AG08395 (cell line): ENCODE results near the gene BNC1.
"Not testable (repeated sequence)": the region's sequence is repeated elsewhere in the genome, so short reads cannot be mapped to it uniquely, and the experiment has no call there.

ENCODE experiments used
- DNase-seq: peaks from one replicate; pipeline ENCODE4 v3.0.0; 2012; ENCODE audit warnings: mixed read lengths, low spot score

The BNC1 gene

GRCh38 chr15:83299462-83299861 lies 15.0 kb upstream of the BNC1 start:
- no peak for DNase-seq

DNA sequence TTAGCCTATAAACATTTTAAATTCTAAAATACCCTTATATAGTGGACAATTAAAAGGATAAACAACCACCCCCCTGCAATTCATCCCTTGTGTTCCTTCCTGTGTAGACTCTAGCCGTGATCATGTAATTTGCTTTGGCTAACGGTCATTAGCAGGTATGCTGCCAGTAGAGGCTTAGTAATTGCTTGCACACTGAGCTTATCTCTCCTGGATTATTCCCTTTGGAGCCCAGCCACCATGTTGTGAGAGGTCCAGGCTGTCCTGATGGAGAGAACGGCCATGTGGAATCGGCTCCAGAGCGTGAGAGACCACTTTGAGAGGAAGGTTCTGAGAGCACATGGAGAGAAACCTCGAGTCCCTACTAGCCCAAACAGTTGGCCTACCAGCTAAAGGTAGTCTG lies 11.0 kb upstream of the BNC1 start:
- no peak for DNase-seq

DNA sequence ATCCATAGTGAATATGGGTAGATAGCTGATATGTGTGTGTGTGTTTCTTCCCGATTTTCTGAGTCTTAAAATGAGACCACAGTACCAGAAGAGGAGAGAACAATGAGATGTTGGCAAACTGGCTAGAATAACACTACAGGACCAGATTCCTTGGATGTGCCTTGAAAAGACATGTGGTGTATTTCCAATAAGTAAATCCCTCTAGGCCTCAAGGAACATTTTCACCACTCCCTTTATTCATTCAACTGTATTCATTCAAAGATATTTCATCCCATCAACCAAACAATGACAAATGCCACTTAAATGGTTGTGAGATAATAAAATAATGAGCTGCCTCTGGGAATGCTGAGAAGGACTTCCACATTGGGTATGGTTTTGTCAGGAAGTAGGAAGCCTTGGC lies 8.7 kb upstream of the BNC1 start:
- DNase-seq, result no peak

GRCh38 chr15:83292317-83292716 lies 7.9 kb upstream of the BNC1 start:
- DNase-seq, result peak; percentile 47

- no peak for DNase-seq
These were observed 5.8 kb upstream of the BNC1 start for GRCh38 chr15:83290236-83290635.

DNA sequence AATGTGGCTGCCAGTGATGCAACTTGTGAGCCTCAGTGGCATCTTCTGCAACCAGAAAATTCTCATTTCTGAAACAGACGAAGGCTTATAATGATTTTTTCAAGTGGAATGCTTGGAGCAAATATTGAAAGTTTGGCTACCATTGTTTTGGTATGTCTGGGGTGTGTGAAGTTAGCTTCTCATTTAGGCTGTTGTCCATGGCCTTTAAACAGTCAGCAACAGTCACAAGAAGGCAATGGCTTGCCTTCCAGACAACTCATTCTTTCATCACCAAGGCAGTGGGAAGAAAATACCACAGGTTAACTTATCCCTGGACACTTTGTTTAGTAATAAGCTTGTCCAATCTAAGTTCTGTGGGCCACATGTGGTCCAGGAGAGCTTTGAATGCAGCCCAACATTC lies 4.7 kb upstream of the BNC1 start:
- DNase-seq, result peak; percentile 55

DNA sequence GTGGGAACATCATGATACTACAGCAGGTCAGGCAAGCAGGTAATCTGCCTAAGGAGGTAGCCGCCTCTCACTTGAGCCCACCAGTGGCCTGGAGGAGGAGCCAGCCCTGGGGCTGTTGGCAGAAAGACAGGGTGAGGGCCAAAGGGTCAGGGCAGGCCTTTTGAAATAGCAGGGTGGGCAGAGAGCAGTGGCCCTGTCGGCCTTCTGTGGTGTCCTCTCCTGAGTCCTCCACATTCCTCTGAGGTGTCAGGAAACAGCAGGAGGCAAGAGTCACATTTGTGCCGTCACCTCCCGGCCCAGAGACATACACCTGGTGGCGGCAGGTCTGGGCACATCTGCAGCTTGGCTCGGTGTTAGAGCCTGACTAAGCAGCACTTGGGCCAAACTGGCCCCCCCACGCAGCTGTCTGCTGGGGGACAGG lies 3.9 kb upstream of the BNC1 start:
- DNase-seq, result no peak

- DNase-seq, result peak; percentile 87
These were observed 3.1 kb upstream of the BNC1 start for GRCh38 chr15:83287541-83288027.

DNA sequence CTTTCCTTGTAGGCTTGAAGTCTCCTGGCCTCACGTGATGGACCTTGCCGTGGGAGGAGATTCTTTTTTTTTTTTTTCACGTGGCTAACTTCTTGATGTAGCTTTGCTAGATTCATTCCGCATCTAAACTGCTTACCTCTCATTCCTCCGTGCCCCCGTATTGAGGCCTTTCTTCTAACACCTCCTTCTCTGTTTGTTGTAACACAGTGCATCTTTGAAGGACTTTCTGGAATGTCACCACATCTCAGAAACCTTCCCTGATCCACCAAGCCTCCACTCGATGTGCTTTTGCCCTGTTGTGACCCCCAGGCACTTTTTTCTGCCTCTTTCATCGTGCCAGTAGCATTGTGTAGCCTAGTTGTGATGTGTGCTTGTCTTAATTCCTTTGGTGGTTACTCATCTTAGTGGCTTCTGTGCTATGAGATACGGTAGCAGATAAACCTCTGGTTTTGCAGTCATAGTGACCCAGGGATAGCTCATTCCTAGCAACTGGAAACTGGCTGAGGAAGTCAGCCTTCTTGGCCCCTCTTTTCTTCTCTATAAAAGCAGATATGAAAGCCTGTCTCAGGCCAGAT lies 1.6 kb upstream of the BNC1 start:
- DNase-seq, result peak; percentile 83

DNA sequence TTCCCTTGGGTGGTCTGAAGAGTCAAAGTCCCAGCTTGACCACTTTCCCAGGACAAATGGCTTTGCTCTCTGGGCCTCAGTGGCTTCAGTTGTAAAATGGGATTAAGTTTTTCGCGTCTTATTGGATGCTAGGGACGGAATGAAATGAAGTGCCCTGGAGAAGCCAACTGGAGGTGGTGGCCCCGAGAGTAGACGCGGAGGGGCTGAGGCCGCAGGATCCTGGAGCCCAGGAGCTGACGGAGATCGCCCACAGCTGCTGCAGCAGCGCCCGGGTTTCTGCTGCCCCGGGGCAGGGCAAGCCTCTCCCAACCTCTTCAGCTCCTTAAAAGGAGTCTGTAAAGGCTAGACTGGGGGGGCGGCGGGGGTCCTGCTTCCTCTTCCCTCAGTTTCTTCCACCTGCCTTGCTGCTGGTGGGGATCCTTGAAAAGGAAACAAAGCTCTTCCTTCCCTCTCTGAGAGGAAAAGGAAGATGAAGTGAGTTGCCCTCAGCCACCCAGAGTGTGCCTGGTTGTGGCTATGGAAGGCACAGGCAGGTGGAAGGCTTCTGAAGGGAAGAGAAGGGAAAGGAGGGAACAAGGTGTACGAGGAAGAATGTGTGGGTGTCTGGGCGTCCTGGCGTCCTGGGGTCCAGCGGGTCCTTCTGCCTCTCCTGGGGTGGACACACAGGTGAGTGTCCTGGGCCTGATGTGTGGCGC lies 967 bp upstream of the BNC1 start:
- no peak for DNase-seq

DNA sequence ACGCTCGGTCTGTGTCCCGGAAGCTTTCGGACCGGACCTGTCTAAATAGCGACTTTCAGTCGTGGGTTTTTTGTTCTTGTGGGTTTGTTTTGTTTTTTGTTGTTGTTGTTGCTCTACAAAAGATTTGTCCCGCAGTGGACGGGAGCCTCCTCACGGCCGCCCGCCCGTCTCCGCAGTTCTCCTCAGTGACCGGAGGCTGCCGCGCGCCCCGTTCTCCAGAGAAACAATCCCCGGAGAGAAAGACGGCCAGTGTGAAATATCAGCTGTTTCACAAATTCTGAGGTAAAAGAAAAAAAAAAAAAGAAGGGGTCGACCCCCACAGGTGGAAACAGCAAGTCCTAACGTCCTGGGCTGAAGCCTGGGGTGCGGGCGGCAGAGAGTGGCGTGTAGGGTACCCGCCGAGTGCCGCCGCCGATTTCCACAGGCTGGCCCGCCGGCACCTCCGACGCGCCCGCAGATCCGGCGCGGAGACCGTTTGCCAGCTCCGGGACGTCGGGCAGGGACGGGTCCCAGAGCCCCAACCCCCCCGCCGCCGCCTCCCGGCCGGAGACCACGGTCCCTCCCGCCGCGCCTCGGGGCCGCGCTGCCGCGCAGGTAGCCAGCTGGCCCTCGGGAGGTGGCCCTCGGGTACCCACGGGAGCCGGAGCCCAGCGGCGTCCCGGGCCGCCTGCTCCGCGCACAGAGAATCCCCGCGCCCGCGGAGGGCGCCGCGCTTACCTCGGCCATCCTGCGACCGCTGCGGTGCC lies 478 bp downstream of the BNC1 start:
- no peak for DNase-seq

- peak; percentile 38 for DNase-seq
These were observed 1.2 kb downstream of the BNC1 start for GRCh38 chr15:83283138-83283812.

DNA sequence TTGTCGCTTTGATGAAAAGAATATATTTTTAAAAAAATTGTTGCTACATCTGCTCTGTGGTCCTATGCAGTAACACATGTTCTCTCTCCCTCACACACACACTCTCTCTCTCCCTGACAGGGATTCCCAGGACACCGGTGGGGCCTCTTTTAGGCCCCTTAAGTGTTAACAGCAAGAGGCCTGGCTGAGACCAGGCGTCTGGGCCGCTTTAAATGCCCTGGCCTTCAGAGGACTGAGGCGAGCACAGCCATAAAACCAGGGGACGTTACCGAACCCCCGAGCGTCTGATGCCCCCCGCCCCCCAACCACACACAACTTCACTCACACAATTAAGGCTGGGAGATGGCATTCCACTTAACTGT lies 1.7 kb downstream of the BNC1 start:
- DNase-seq, result peak; percentile 42

GRCh38 chr15:83282141-83282540 lies 2.3 kb downstream of the BNC1 start:
- DNase-seq, result no peak

DNA sequence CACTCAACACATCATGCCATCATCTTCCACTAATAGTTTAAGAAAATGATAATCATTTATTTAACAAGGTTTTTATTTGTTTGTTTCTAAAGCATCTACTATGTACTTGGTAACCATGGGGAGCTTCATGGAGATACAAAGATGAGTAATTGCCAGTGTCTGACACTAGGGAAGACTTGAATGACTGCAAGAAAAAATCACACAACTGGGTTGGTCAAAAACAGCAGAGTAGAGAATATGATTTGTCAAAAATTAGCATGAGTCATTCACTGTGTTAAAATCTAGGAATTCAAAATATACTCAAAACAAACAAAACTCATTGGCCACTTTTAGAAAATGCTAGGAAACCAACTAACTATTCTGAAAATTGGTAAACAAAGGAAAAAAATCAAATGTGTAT lies 6.3 kb downstream of the BNC1 start:
- DNase-seq, result peak; percentile 62

- no peak for DNase-seq
These were observed 7.8 kb downstream of the BNC1 start for GRCh38 chr15:83276661-83277060.

DNA sequence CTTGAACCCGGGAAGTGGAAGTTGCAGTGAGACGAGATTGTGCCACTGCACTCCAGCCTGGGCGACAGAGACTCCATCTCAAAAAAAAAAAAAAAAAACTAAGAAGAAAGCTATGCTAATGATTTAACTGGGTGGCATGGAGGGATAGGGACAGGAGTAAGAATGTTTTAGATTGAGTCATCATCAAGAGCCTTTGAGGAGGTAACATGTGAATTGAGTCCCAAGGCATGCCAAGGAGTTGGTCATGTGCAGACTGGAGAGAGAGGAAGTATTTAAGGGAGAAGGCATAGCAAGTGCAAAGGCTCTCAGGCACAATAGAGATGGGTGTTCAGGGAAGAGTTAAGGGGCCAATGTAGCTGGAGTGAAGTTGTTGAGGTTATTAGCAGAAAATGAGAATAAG lies 9.1 kb downstream of the BNC1 start:
- DNase-seq, result peak; percentile 48

DNA sequence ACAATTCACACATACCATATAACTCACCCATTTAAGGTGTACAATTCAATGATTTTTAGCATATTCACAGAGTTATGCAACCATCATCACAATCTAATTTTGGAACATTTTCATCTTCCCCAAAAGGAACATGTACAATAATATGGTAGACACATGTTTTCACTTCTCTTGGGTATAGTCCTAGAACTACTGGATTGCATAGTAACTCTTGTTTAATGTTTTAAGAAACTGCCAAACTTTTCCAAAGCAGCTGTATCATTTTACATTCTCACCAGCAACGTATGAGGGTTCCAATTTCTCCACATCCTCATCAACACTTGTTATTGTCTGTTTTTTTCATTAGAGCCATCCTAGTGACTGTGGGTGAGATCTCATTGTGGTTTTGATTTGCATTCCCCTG lies 14.3 kb downstream of the BNC1 start:
- DNase-seq, result no peak

DNA sequence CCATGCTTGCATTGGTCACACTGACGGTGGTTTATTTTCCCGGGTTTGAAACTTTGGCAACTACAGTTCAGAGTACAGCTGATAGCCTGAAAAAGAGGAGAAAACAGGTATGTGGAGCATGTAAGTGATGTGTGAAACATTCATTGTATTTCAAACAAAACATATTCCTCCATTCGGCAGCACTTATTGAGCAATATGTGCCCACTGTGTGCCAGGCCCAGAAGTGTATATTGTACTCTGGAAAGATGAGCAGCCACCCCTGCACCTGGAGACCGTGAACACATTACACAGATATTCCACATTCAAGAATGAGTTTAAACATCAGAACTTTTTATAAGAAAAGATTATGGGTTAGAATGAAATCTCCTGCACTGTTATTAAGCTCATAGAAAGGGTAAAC lies 16.3 kb downstream of the BNC1 start:
- no peak for DNase-seq

GRCh38 chr15:83262594-83263315 lies 21.7 kb downstream of the BNC1 start:
- DNase-seq, result no peak

DNA sequence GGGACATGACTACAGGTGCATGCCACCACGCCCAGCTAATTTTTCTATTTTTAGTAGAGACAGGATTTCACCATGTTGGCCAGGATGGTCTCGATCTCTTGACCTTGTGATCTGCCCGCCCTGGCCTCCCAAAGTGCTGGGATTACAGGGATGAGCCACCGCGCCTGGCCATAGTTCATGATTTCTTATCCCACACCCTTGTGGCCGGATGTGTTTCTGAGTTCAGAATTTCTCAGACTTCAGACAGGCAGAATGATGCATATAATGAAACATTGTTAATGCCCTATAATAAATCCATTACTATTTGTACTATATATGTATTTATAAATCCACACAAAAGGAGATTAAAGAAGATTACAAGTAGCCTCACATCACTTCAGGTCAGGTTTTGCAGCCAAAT lies 22.3 kb downstream of the BNC1 start:
- not testable (repeated sequence) for DNase-seq

DNA sequence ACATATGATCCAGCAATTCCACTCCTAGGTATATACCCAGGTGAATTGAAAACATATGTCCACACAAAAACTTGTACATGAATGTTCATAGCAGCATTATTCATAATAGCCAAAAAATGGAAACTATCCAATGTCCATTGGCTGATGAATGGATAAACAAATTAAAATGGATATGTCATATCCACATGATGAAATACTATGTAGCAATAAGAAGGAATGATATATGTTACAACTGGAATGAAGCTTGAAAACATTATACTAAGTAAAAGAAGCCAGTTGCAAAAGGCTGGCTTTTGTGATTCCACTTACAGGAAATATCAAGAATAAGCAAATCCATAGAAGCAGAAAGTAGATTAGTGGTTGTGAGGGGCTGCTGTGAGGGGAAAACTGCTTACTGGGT lies 33.7 kb downstream of the BNC1 start:
- DNase-seq, result no peak
